Heart right ventricle (tissue), 16 donors: Measurements from ENCODE around the gene SLC28A1. TPM values are rescaled to one million over a fixed set of nuclear protein-coding genes. Genes with fewer than 3 reads are reported as not detected.
A peak's percentile ranks its signal among the peaks of the same experiment; 100 is the strongest.

Experiments used
- ATAC-seq, 8 donors: fragments of 200-7000 bp; cut with Tn5 transposase; one replicate each; pipeline ENCODE4 v1.9.1; 2020; ENCODE audit warnings: mild to moderate bottlenecking in 8 of 8, moderate library complexity in 8 of 8, moderate number of reproducible peaks in 1 of 8
- DNase-seq, 2 donors: peaks; one replicate each; pipeline ENCODE4 v3.0.0-alpha.2; 2020
- H3K27ac ChIP-seq, 10 donors: fragments of 200-600 bp; sonication (generic) in 2 of 10; one replicate each; pipeline versions ENCODE4 v1.5.0 to v1.8.0; 2020 to 2022; ENCODE audit warnings: mild to moderate bottlenecking in 3 of 10
- H3K27me3 ChIP-seq, 7 donors: fragments of 200-600 bp; one replicate each; pipeline ENCODE4 v1.8.0; 2021 to 2022; ENCODE audit warnings: mild to moderate bottlenecking in 2 of 7
- H3K36me3 ChIP-seq, 9 donors: fragments of 200-600 bp; sonication (generic) in 1 of 9; one replicate each; pipeline versions ENCODE4 v1.5.0 to v1.8.0; 2020 to 2022; ENCODE audit warnings: mild to moderate bottlenecking in 2 of 9
- H3K4me1 ChIP-seq, 9 donors: fragments of 200-600 bp; sonication (generic) in 1 of 9; one replicate each; pipeline versions ENCODE4 v1.5.0 to v1.8.0; 2020 to 2022; ENCODE audit warnings: mild to moderate bottlenecking in 4 of 9
- H3K4me3 ChIP-seq, 10 donors: fragments of 200-600 bp; sonication (generic) in 2 of 10; one replicate each; pipeline versions ENCODE4 v1.5.0 to v1.8.0; 2020 to 2022; ENCODE audit warnings: mild to moderate bottlenecking in 7 of 10, moderate library complexity in 2 of 10
- H3K9me3 ChIP-seq, 11 donors: fragments of 200-600 bp in 10 of 11; sonication (generic) in 2 of 11; one replicate each; pipeline versions ENCODE4 v1.5.0 to v1.8.0; 2013 to 2022; ENCODE audit warnings: mild to moderate bottlenecking in 2 of 11, control low read depth in 1 of 11, moderate library complexity in 1 of 11
- WGBS, 2 donors: extraction: QIAGEN DNeasy Blood & Tissue Kit; methylation state at CpG; one replicate each; pipeline ENCODE4 v1.1.7; 2013; ENCODE audit warnings: inconsistent platforms in 1 of 2; 5-methylcytosine and 5-hydroxymethylcytosine counted together
- intact Hi-C, 10 donors: fragments of 100-400 bp; cut with DNase I; formaldehyde crosslinking; loops; one replicate each; pipeline versions ENCODE4 v1.11.1 to v1.14.2; 2022
- polyA plus RNA-seq, 2 donors: library from polyadenylated mRNA; stranded (reverse); fragments of 200-250 nt; gene quantifications; one replicate each; pipeline ENCODE4 v1.2.3, GENCODE V29; 2013
- total RNA-seq, 10 donors: library from RNA; stranded (reverse); fragmentation: NEBNext Ultra II Directional in 3 of 10; extraction: Animal tissue kit (Norgen Biotek cat#: 25700) in 3 of 10; gene quantifications; one replicate each; pipeline versions ENCODE4 v1.2.1 to v1.2.4, GENCODE V29; 2021 to 2023
- TF ChIP-seq, protein P1 (sequence below), 9 donors: fragments of 200-600 bp; sonication (generic) in 2 of 9; IDR thresholded peaks; one replicate each; pipeline versions ENCODE4 v1.5.0 to v1.8.0; 2021 to 2022; ENCODE audit warnings: antibody characterized with exemption in 9 of 9, mild to moderate bottlenecking in 5 of 9, moderate library complexity in 1 of 9
- donor health status: Arrhythmogenic right ventricular cardiomyopathy.
- donor health status: ischemic (EF 13 %, LVEDD 7.1; RV severe dilation, severe dysfunction).
- donor health status: healthy with polysubstance abuse.
- donor health status: DM: no; HTN: yes; CAD: no.
- donor health status: DM: no; HTN: no; CAD: no.
- donor health status: ischemic (EF 25% LVEDD 6.9; RV normal size, moderate dysfunction).
- donor health status: ischemic (EF 25% LVEDD 5.7; RV mildly dilated, moderate dysfunction).
- donor health status: healthy.
- donor health status: DM: yes; HTN: yes; CAD: no.
- donor health status: Ischemic cardiomyopathy.
- donor health status: ischemic (EF 35%, LVEDD 5.7; RV mildly dilated, moderate dysfunction).
- donor health status: nonischemic (EF 11% LVEDD 7.7; RV severe dilation, severe dysfunction).
- donor health status: DM: yes; HTN: yes; CAD: no.
- donor health status: PGD.
- donor health status: ischemic (EF 29% LVEDD 5.4; RV normal size, mild dysfunction).
- donor health status: nonischemic (EF 23%, LVEDD 6.1; RV moderate dilation, normal function).

SLC28A1 gene
- total and polyA plus RNA-seq, 12 donors: 0.07 to 2.2 (median 1.5) TPM

DNA sequence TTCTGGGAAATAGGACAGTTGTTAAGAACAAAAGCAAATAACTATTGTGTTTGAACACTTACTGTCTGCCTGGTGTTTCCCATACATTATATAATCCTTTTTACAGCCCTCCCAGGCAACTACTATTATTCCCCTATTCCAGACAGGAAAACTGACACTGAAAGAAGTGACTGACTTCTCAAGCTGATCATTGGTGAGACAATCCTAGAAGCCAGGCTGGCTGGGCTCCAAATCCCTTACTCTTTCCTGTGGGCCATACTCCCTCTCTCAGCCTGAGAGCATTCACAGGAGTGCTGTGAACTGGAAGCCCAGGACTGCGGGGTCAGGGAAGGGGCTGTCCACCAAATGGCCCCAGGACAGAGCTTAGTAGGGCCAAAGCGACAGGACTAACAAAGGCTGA is 58.0 kb downstream of the SLC28A1 start:
- Histone ChIP-seq H3K4me1 (peaks cover 0 to 20% (median 15%) of the 10 kb centered on the region in 9 donors), H3K4me3 (no peak overlapping the region), H3K27ac (no peak overlapping the region), H3K9me3 (peaks cover 0 to 3% (median 0%) of the 10 kb centered on the region in 11 donors), H3K36me3 (no peaks in the 10 kb centered on the region), H3K27me3 (no peaks in the 10 kb centered on the region)
- TF ChIP-seq, protein P1, sequence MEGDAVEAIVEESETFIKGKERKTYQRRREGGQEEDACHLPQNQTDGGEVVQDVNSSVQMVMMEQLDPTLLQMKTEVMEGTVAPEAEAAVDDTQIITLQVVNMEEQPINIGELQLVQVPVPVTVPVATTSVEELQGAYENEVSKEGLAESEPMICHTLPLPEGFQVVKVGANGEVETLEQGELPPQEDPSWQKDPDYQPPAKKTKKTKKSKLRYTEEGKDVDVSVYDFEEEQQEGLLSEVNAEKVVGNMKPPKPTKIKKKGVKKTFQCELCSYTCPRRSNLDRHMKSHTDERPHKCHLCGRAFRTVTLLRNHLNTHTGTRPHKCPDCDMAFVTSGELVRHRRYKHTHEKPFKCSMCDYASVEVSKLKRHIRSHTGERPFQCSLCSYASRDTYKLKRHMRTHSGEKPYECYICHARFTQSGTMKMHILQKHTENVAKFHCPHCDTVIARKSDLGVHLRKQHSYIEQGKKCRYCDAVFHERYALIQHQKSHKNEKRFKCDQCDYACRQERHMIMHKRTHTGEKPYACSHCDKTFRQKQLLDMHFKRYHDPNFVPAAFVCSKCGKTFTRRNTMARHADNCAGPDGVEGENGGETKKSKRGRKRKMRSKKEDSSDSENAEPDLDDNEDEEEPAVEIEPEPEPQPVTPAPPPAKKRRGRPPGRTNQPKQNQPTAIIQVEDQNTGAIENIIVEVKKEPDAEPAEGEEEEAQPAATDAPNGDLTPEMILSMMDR (IDR thresholded peaks at IDR 0.05): no peak
- DNase-seq (no peak), ATAC-seq (no peak)
- WGBS, 2 donors: 83 to 98% methylated on average over 2 of the region's 2 CpGs
- intact Hi-C loops: no loop called here

DNA sequence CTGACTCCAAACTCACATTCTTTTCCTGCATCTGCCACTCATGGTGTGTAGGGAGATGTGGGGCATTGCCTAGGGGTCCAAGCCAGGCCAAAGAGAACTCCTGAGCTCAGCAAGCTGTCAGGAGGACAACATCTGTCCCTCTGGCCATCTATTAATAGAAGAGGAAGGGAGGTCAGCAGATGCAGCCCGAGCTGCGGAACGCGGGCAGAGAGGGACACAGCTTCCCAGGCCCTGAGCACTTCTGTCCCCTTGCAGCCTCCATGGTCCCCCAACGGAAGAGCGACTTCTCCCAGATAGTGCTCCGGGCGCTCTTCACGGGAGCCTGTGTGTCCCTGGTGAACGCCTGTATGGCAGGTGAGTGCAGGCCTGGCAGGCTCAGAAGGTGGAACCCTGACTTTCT is 59.8 kb downstream of the SLC28A1 start:
- H3K4me3 ChIP-seq: peak overlapping the region in 1 of 10 donors; percentile 12
- H3K27ac ChIP-seq: peak overlapping the region in 8 of 10 donors; percentile 13 to 67 (median 50)
- TF ChIP-seq, protein P1 (IDR thresholded peaks at IDR 0.05): no peak
- DNase-seq (peak; percentile 32 to 43), ATAC-seq (peak; percentile 42 to 73 (median 64))
- H3K9me3 ChIP-seq: peaks cover 0 to 3% (median 0%) of the 10 kb centered on the region in 11 donors
- H3K4me1 ChIP-seq: peaks cover 0 to 33% (median 16%) of the 10 kb centered on the region in 9 donors
- intact Hi-C loops: no loop called here
- 47 to 61% methylated on average over 10 of the region's 10 CpGs for WGBS, 2 donors
- no peaks in the 10 kb centered on the region for H3K36me3 ChIP-seq
- no peaks in the 10 kb centered on the region for H3K27me3 ChIP-seq

DNA sequence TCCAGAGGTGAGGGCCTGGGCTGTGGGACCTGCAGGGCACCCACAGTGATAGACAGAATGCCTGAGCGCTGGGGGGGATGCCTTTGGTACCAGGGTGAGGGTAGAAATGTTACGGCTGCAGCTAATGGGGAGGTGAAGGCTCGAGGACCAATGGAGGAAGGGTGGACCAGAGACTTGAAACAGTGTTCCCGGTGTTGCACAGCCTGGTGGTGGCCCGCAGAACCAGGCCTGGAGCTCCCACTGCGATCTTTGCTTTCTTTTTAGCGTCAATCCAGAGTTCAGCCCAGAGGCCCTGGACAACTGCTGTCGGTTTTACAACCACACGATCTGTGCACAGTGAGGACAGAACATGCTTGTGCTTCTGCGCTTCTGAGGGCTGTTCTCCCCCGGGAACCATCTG is 60.4 kb downstream of the SLC28A1 start:
- peak in 5 of 8 donors; percentile 7 to 21 (median 18) for ATAC-seq
- Histone ChIP-seq H3K27ac (peak overlapping the region in 6 of 10 donors; percentile 26 to 67 (median 52)), H3K4me3 (no peak overlapping the region), H3K4me1 (peaks cover 0 to 33% (median 16%) of the 10 kb centered on the region in 9 donors), H3K9me3 (peaks cover 0 to 3% (median 0%) of the 10 kb centered on the region in 11 donors), H3K27me3 (no peaks in the 10 kb centered on the region), H3K36me3 (no peaks in the 10 kb centered on the region)
- TF ChIP-seq, protein P1 (IDR thresholded peaks at IDR 0.05): no peak
- DNase-seq: no peak
- 87 to 90% methylated on average over 11 of the region's 11 CpGs for WGBS, 2 donors
- intact Hi-C loops: loop anchor here in 1 of 10 donors (5.0 kb wide), 1 partner anchor 97 kb away; no protein-coding TSS in a partner anchor

DNA sequence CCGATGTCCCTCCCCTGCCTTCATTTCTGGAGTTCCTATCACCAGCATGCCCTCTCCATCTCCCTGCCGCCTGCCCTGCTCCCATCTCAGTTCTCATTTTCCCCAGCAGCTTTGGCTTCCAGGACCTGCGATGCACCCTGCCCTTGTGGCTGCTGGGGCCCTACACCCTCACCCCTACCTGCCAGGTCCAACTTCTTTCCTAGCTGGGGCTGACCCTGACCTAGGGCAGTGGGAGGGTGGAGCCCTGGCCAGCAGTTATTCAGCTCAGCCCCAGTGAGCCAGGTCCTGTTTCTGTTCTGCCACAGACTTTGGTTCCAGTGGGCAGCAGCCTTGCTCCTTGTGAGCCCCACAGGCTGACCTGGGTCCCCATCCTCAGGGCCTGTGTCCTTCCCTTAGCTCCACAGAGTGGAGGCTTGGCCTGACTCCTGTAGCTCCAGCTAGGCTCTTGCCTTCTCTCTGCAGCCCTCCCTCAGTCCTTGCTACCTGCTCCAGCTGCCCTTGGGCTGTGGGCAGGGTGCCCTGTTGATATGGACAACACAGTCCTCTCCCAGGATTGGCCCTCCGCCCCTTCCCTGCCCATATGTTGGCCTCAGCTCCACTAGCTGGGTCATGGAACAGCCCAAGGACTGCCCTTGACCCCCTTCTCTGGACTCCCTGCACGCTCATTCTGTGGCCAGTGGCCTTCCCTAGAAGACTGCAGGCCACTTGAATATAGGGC is 62.5 kb downstream of the SLC28A1 start:
- peak; percentile 42 to 52 for DNase-seq
- H3K27ac ChIP-seq: peak overlapping the region in 5 of 10 donors; percentile 1 to 55 (median 28)

More for the DNA sequence above, 62.5 kb downstream of the SLC28A1 start:
- ATAC-seq: peak in 6 of 8 donors; percentile 24 to 74 (median 45)
- TF ChIP-seq, protein P1 (IDR thresholded peaks at IDR 0.05): no peak
- intact Hi-C loops: loop anchor here in 1 of 10 donors (5.0 kb wide), 1 partner anchor 95 kb away; no protein-coding TSS in a partner anchor
- no peak overlapping the region for H3K4me3 ChIP-seq
- no peaks in the 10 kb centered on the region for H3K27me3 ChIP-seq
- H3K9me3 ChIP-seq: no peaks in the 10 kb centered on the region
- peaks cover 0 to 33% (median 16%) of the 10 kb centered on the region in 9 donors for H3K4me1 ChIP-seq
- 86 to 94% methylated on average over 5 of the region's 5 CpGs for WGBS, 2 donors
- H3K36me3 ChIP-seq: no peaks in the 10 kb centered on the region
